Measurements from ENCODE around the gene LRCH1.

DNA sequence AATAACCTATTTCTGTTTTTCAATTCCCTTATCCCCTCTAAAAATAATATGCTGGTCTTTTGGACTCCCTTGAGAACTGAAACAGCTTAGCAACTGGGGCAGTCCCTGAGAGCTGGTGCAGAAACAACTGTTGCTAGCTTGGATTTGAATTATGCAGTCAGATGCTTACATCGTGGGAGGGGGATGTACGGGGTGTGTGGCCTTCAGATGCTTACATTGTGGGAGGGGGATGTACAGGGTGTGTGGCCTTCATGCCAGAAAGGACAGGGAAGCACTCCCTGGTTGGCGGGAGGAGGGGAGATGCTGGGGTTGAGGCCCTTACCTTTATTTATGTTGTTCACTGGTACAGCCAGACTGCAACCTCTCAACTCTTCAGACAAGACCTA, 25.6 kb downstream of the LRCH1 start:
- TF ChIP-seq EZH2 (IDR thresholded peaks at IDR 0.05; ENCODE audit: low read depth, unreplicated experiment) (no peak), CTCF (conservative IDR thresholded peaks at IDR 0.05; ENCODE audit: low read depth in 2 of 2) (no peak), POLR2AphosphoS5 (IDR thresholded peaks at IDR 0.05; ENCODE audit: low read depth) (no peak), CREB1 (CRISPR knock-in tag; IDR thresholded peaks at IDR 0.05; ENCODE audit: low read depth) (no peak), EZH2phosphoT487 (IDR thresholded peaks at IDR 0.05; ENCODE audit: unreplicated experiment) (no peak), NANOG (IDR thresholded peaks at IDR 0.05; ENCODE audit: borderline replicate concordance) (no peak)
